SJCRH30 (cell line): ENCODE data around the gene HEATR5A. TPM values are rescaled to one million over a fixed set of nuclear protein-coding genes. Genes with fewer than 3 reads are reported as not detected.
"Not testable (repeated sequence)": the region's sequence is repeated elsewhere in the genome, so short reads cannot be mapped to it uniquely, and the experiment has no call there.

ENCODE experiments used
- DNase-seq, 2 experiments: peaks; one replicate each; pipeline ENCODE4 v3.0.0-alpha.2; 2015 to 2020
- H3K27ac ChIP-seq: fragments of 250-450 bp; sonication (Bioruptor Pico); 2 replicates; pipeline ENCODE4 v1.5.1; 2020; ENCODE audit warnings: mild to moderate bottlenecking, moderate library complexity
- H3K27me3 ChIP-seq: fragments of 250-450 bp; sonication (Bioruptor Pico); 2 replicates; pipeline ENCODE4 v1.5.1; 2020; ENCODE audit warnings: mild to moderate bottlenecking, moderate library complexity
- H3K36me3 ChIP-seq: fragments of 250-450 bp; sonication (Bioruptor Pico); 2 replicates; pipeline ENCODE4 v1.5.1; 2020; ENCODE audit warnings: mild to moderate bottlenecking, moderate library complexity
- H3K4me1 ChIP-seq: fragments of 250-450 bp; sonication (Bioruptor Pico); 2 replicates; pipeline ENCODE4 v1.5.1; 2020; ENCODE audit warnings: mild to moderate bottlenecking, moderate library complexity
- H3K4me3 ChIP-seq: fragments of 250-450 bp; sonication (Bioruptor Pico); 2 replicates; pipeline ENCODE4 v1.5.1; 2020; ENCODE audit warnings: mild to moderate bottlenecking, moderate library complexity
- H3K9me3 ChIP-seq: fragments of 250-450 bp; sonication (Bioruptor Pico); replicated peaks from 2 replicates; pipeline ENCODE4 v1.5.1; 2020; ENCODE audit warnings: mild to moderate bottlenecking, moderate library complexity
- total RNA-seq: library from RNA; depleted of rRNA; stranded (reverse); fragments of >200 nt; shearing (Covaris generic); gene quantifications from 2 replicates; pipeline ENCODE4 v1.2.3, GENCODE V29; 2014

Gene HEATR5A
- total RNA-seq, 1 experiment from 2014 or later: 15.5 TPM

DNA sequence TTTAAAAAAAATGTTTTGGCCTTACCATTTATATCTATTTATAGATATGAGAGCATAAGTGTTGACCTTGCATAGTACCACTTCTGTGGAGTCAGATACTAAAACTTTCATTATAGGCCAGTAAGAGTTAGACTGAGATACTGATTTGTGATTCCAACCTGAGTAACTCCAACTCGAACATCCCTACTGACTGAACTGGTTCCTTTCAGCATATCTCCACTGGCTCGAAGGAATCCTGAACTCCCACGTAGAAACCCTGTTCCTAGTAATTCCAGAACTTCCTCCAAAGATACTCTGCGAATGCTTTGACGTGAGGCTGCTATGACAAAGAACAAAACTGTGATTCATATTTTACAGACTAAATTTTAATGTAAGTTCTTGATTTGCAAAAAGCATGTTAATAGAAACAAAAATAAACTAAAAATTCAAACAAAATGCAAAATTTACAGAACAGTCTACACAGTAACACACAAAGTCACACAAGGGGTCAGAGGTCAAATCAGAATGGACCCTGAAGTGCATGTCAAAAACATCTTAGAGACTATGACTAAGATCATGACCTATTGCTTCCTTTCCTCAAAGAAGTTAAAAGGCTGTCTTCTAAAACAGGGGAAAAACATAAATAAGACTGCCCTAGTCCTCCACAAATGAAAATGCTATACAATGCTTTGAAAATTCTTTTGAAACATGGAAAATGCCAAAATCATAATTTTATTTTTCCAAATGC lies 31.5 kb downstream of the HEATR5A start:
- no peak overlapping the region for H3K27ac ChIP-seq
- no peaks in the 10 kb centered on the region for H3K9me3 ChIP-seq
- H3K27me3 ChIP-seq: no peaks in the 10 kb centered on the region
- H3K36me3 ChIP-seq: no peaks in the 10 kb centered on the region
- H3K4me1 ChIP-seq: no peaks in the 10 kb centered on the region
- no peak overlapping the region for H3K4me3 ChIP-seq
- DNase-seq: no peak

DNA sequence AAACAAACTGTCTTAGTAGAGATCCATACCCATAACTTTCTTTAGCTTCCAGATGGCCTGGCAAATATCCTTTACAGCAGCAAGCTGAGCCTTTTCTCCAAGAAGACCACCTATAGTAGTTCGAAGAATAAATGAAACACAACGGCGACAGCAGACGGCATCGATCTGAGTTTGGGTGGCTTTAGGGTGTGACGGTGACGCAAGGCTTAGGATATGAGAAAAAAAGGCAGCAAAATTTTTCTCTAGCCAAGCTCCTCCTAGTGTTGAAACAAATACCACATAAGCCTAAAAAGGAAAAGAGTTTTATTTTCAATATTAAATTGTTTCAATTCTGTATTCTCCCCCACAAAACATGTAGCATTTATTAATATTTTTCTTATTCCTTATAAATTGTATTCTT lies 33.3 kb downstream of the HEATR5A start:
- Histone ChIP-seq H3K36me3 (no peaks in the 10 kb centered on the region), H3K27ac (no peak overlapping the region), H3K27me3 (no peaks in the 10 kb centered on the region), H3K9me3 (no peaks in the 10 kb centered on the region), H3K4me3 (no peak overlapping the region), H3K4me1 (no peaks in the 10 kb centered on the region)
- no peak for DNase-seq

DNA sequence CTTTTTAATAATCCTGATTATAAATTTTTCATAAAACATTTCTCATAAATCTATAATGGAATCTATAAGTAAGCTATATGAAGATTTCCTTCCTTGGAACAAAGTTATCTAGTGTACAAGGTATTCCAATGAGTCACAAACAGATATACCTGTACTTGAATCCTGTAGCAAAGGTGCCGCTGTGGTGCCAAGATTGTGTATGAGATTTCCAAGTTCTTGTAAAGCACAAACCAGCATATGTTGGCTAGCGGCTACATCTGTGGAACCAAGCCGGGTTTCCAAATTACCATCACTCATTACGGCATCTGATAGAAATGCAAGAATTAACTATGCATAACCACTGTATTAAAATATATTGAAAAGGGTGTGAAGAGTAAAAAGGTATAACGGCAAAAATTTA lies 34.1 kb downstream of the HEATR5A start:
- H3K4me1 ChIP-seq: no peaks in the 10 kb centered on the region
- peaks cover 3% of the 10 kb centered on the region; the same call in 1 of the 2 replicates for H3K36me3 ChIP-seq
- no peak overlapping the region for H3K27ac ChIP-seq
- H3K27me3 ChIP-seq: no peaks in the 10 kb centered on the region
- H3K4me3 ChIP-seq: no peak overlapping the region
- H3K9me3 ChIP-seq: no peaks in the 10 kb centered on the region
- no peak for DNase-seq

DNA sequence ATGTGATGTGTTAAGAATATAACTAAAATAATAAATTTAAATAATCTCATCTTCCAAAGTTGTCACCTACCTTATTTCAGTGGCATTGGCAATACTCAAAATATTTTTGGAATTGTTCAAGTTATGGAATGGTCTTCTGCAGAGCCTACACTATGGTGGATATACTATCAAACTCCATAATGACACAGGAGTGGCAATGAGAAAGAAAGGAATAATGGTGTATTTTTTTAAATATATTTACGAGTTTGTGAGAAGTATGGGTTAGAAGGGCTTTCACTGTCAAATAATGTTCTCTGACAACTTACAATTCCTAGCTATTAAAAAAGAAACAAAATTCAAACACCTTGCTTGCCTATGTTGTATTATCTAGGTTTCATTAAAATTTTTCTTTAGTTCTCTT lies 38.1 kb downstream of the HEATR5A start:
- Histone ChIP-seq H3K4me3 (no peak overlapping the region), H3K4me1 (no peaks in the 10 kb centered on the region), H3K27me3 (no peaks in the 10 kb centered on the region), H3K27ac (no peak overlapping the region), H3K36me3 (peaks cover 3% of the 10 kb centered on the region; the same call in 1 of the 2 replicates), H3K9me3 (no peaks in the 10 kb centered on the region)
- DNase-seq: no peak

DNA sequence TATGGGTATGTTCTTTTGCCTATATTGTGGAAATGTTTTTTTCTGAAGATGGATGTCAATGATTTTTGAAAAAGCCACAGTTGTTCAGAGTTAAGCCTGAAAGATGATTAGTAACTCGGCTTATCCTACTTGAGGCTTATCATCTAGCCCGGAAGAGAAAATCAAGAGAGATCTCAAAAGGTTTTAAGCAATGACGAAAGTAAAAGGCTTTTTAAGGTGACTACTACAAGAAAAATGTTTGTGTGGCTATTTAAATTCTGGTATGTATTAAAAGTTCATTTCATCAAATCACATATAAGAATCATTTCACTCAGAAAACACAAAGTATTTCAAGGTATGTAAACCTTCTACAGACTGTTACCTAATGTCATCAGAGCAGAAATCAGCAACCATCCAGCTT lies 40.2 kb downstream of the HEATR5A start:
- H3K27me3 ChIP-seq: no peaks in the 10 kb centered on the region
- no peaks in the 10 kb centered on the region for H3K9me3 ChIP-seq
- H3K27ac ChIP-seq: no peak overlapping the region
- H3K4me3 ChIP-seq: no peak overlapping the region
- H3K36me3 ChIP-seq: peaks cover 3% of the 10 kb centered on the region; the same call in 1 of the 2 replicates
- H3K4me1 ChIP-seq: no peaks in the 10 kb centered on the region
- no peak for DNase-seq

DNA sequence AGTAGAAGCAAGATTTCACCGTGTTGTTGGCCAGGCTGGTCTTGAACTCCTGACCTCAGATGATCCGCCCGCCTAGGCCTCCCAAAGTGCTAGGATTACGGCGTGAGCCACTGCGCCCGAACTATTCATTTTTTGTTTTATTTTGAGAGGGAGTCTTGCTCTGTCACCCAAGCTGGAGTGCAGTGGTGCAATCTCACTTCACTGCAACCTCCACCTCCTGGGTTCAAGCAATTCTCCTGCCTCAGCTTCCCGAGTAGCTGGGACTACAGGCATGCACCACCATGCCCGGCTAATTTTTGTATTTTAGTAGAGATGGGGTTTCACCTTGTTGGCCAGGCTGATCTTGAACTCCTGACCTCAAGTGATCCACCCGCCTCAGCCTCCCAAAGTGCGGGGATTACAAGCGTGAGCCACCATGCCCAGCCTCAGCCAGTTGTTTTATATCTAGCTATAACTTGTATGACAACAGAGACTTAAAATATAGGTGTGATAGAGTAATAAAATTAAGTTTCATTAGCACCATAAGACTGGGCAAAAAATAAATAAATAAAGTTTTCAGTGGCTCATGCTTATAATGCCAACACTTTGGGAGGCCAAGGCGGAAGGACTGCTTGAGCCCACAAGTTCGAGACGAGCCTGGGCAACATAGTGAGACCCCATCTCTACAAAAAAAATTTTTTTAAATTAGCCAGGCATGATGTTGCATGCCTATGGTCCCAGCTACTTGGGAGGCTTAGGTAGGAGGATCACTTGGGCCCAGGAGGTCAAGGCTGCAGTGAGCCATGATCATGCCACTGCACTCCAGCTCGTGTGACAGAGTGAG lies 41.0 kb downstream of the HEATR5A start:
- not testable (repeated sequence) for DNase-seq, H3K4me1 ChIP-seq, H3K36me3 ChIP-seq, H3K27ac ChIP-seq, H3K27me3 ChIP-seq, H3K9me3 ChIP-seq, H3K4me3 ChIP-seq

DNA sequence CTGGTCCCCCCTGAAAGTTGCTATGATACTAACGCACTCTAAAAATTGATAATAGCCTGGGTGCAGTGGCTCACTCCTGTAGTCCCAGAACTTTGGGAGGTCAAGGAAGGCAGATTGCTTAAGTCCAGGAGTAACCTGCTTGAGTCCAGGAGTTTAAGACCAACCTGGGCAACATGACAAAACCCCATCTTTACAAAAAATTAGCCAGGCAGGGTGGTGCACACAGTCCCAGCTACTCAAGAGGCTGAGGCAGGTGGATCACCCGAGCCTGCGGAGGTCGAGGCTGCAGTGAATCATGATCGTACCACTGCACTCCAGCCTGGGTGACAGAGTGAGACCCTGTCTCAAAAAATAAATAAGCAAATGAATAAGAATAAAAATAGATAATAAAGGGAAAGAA lies 42.9 kb downstream of the HEATR5A start:
- no peak for DNase-seq
- H3K27ac ChIP-seq: no peak overlapping the region
- no peaks in the 10 kb centered on the region for H3K27me3 ChIP-seq
- H3K9me3 ChIP-seq: no peaks in the 10 kb centered on the region
- peaks cover 3% of the 10 kb centered on the region; the same call in 1 of the 2 replicates for H3K36me3 ChIP-seq
- no peak overlapping the region for H3K4me3 ChIP-seq
- no peaks in the 10 kb centered on the region for H3K4me1 ChIP-seq

DNA sequence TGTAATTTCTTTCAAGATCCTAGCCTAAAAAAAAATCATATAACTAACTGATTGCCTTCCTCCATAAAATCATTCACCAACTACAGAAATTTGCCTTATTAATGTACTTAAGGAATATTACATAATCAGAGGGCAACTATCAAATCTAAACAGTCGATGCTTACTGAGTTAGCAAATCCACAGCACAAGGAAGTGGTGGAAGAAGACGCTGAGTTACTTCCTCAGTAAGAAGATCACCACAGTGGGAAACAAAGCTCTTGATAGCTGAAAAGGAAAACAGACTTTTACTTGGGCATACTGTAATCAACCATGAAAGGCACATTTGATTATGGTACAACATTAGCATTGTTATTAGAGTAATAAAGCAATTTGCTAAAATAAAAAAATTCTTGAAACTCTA lies 48.7 kb downstream of the HEATR5A start:
- Histone ChIP-seq H3K4me3 (no peak overlapping the region), H3K27me3 (no peaks in the 10 kb centered on the region), H3K9me3 (no peaks in the 10 kb centered on the region), H3K36me3 (peaks cover 3% of the 10 kb centered on the region; the same call in 1 of the 2 replicates), H3K4me1 (no peaks in the 10 kb centered on the region), H3K27ac (no peak overlapping the region)
- DNase-seq: no peak

DNA sequence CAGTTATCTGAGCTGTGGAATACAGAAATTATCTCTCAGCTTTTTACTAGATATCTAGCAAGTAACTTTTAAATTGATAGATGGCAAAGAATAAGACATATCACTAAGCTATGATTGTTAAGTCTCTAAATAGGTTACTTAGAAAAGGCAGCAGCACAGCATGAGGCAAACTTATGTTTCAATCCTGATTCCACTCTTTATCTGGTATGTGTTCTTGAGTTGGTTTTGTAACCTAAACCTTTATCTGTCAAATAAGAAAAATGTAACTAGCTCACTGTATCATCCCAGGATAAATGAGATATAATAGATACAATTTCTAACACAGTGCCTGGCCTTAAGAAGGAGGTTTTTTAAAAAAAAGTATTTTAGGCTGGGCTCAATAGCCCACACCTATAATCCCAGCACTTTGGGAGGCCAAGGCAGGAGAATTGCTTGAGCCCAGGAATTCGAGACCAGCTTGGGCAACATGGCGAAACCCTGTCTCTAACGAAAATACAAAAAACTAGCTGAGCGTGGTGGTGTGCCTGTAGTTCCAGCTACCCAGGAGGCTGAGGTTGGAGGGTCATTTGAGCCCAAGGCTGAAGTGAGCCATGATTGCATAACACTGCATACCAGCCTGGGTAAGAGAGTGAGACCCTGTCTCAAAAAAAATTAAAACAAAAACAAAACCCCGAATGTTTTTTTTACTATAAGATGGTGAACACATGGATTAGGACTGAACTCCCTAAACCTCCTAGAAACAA lies 56.8 kb downstream of the HEATR5A start:
- DNase-seq: no peak
- H3K27me3 ChIP-seq: no peaks in the 10 kb centered on the region
- peaks cover 2% of the 10 kb centered on the region; the same call in 1 of the 2 replicates for H3K36me3 ChIP-seq
- no peak overlapping the region for H3K27ac ChIP-seq
- H3K4me1 ChIP-seq: peaks cover 4% of the 10 kb centered on the region; the same call in 1 of the 2 replicates
- no peaks in the 10 kb centered on the region for H3K9me3 ChIP-seq
- H3K4me3 ChIP-seq: no peak overlapping the region

DNA sequence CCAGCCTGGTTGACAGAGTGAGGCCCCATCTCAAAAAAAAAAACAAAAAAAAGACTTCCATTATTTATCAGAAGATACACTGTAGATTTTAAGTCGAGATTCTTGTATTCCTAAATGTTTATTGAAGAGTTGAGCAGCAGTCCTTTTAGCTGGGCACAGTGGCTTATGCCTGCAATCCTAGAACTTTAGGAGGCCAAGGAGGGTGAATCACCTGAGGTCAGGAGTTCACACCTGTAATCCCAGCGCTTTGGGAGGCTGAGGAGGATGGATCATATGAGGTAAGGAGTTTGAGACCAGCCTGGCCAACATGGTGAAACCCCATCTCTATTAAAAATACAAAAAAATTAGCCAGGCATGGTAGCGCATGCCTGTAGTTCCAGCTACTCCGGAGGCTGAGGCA lies 57.6 kb downstream of the HEATR5A start:
- peaks cover 2% of the 10 kb centered on the region; the same call in 1 of the 2 replicates for H3K36me3 ChIP-seq
- peaks cover 4% of the 10 kb centered on the region; the same call in 1 of the 2 replicates for H3K4me1 ChIP-seq
- H3K27me3 ChIP-seq: no peaks in the 10 kb centered on the region
- H3K4me3 ChIP-seq: no peak overlapping the region
- H3K9me3 ChIP-seq: no peaks in the 10 kb centered on the region
- no peak overlapping the region for H3K27ac ChIP-seq
- no peak for DNase-seq

DNA sequence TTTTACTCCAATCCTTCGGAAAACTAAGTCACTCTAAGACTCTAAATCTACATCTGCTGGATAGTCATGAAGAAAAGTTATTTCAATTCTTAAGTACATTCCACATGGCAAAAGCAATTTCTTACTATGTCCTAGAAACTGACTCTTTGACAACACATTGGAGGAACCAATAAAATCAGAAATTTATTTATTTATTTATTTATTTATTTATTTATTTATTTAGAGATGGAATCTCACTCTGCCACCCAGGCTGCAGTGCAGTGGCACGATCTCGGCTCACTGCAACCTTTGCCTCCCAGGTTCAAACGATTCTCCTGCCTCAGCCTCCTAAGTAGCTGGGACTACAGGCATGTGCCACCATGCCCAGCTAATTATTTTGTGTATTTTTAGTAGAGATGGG lies 58.6 kb downstream of the HEATR5A start:
- H3K27me3 ChIP-seq, H3K27ac ChIP-seq, DNase-seq, H3K4me1 ChIP-seq, H3K9me3 ChIP-seq, H3K36me3 ChIP-seq, H3K4me3 ChIP-seq: not testable (repeated sequence)

DNA sequence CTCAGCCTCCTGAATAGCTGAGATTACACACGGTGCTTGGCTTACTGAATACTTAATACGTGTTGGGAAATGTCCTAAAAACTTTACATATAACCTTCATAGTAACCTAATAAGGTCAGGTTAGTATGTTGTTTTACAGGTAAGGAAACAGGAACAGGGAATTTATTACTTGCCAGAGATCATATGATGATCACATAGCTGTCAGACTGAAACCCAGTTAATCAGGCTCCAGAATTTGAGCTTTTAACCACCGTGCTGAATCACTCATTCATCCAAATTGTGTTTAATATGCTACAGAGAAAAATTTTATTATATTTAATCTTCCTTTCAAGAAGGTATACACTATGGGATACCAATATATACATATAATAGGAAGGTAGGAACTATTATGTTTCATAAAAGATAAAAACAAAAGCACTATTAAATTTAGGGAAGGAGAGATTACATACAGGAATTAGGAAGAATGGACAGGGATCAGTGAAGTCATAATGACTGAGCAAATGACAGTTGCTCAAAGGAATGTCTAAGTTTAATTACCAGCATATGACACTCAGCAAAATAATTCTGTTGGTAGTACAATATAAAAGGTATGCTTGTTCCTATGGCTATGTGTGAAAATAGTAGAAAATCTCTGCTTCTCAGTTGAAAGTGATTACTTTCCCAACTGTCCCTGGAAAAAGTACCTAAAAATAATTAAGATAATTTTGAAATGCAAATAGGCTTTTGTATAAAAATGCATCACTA lies 59.3 kb downstream of the HEATR5A start:
- Histone ChIP-seq H3K9me3 (no peaks in the 10 kb centered on the region), H3K4me1 (peaks cover 4% of the 10 kb centered on the region; the same call in 1 of the 2 replicates), H3K36me3 (0 out of 2 replicates have a peak, but pooled peaks cover 2% of the 10 kb centered on the region), H3K4me3 (no peak overlapping the region), H3K27me3 (no peaks in the 10 kb centered on the region), H3K27ac (no peak overlapping the region)
- no peak for DNase-seq

DNA sequence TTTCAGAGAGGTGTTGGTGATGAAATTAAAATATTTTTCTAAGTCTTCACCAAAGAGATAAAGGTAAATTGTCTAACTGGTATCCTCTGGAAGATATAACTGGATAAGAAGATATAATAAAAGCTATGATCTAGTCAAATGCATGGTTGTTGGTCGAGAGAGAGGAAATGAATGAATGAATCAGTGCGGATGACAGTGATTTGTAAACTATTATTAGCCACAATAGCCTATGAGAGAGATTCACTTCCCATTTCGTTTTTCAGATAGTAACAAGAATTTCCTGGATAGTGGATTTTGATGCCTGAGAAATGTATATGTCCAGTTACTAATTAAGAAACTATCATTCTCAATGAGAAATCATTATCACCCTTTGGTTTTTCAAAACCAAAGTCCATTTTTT lies 63.1 kb downstream of the HEATR5A start:
- H3K4me1 ChIP-seq: peaks cover 4% of the 10 kb centered on the region; the same call in 1 of the 2 replicates
- H3K27ac ChIP-seq: no peak overlapping the region

DNA sequence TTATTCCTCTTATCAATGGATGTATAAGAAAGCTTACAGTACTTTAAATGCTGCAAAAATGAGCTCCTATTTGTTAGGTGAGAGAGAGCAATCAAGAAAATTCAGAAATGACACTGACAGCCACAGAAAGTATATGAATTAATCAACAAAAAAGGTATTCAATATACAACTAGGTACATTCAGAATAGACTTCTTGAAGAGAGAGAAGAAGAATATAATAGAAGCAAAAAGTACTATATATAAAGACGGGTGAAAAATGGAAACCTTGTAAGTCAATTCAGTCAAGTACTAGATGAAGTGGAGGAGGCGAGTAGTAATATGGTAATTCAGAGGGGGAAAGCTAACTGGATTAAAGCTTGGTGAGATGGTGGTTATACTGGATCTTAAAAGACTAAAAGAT lies 74.3 kb downstream of the HEATR5A start:
- Histone ChIP-seq H3K36me3 (no peaks in the 10 kb centered on the region; the same call in 1 of the 2 replicates), H3K27ac (no peak overlapping the region), H3K4me1 (no peaks in the 10 kb centered on the region), H3K27me3 (no peaks in the 10 kb centered on the region), H3K9me3 (no peaks in the 10 kb centered on the region), H3K4me3 (no peak overlapping the region)
- no peak for DNase-seq

More for the DNA sequence above, 63.1 kb downstream of the HEATR5A start:
- H3K9me3 ChIP-seq: no peaks in the 10 kb centered on the region
- no peak overlapping the region for H3K4me3 ChIP-seq
- H3K36me3 ChIP-seq: 0 out of 2 replicates have a peak, but pooled peaks cover 2% of the 10 kb centered on the region
- H3K27me3 ChIP-seq: no peaks in the 10 kb centered on the region
- DNase-seq: no peak
